Pulmonary artery endothelial cell (primary cell): Measurements from ENCODE around the gene OPCML. TPM values are rescaled to one million over a fixed set of nuclear protein-coding genes. Genes with fewer than 3 reads are reported as not detected.

ENCODE experiments used
- DNase-seq: peaks from one replicate; pipeline ENCODE4 v3.0.0-alpha.2; 2011; ENCODE audit warnings: low read depth, low spot score
- total RNA-seq: library from RNA; depleted of rRNA; stranded (reverse); fragments of >200 nt; gene quantifications from 2 replicates; pipeline ENCODE4 v1.2.3, GENCODE V29; 2014

The OPCML gene
- total RNA-seq, 1 donor from 2014 or later, result not detected

GRCh38 chr11:132639403-132639802 is 892.9 kb downstream of the OPCML start:
- DNase-seq, result no peak

GRCh38 chr11:132638423-132638822 is 893.9 kb downstream of the OPCML start:
- no peak for DNase-seq

GRCh38 chr11:132636523-132636922 is 895.8 kb downstream of the OPCML start:
- DNase-seq, result no peak

- DNase-seq, result no peak
These were observed 899.6 kb downstream of the OPCML start for GRCh38 chr11:132632641-132633124.

GRCh38 chr11:132631989-132632388 is 900.3 kb downstream of the OPCML start:
- DNase-seq, result no peak

GRCh38 chr11:132627981-132628380 is 904.3 kb downstream of the OPCML start:
- DNase-seq, result no peak

- DNase-seq, result no peak
These were observed 905.9 kb downstream of the OPCML start for GRCh38 chr11:132626446-132626845.

GRCh38 chr11:132623511-132623910 is 908.8 kb downstream of the OPCML start:
- DNase-seq, result no peak

GRCh38 chr11:132621976-132622580 is 910.2 kb downstream of the OPCML start:
- no peak for DNase-seq

- DNase-seq, result no peak
These were observed 911.9 kb downstream of the OPCML start for GRCh38 chr11:132620423-132620822.

GRCh38 chr11:132610791-132611190 is 921.5 kb downstream of the OPCML start:
- no peak for DNase-seq

- DNase-seq, result no peak
These were observed 922.1 kb downstream of the OPCML start for GRCh38 chr11:132610216-132610615.

- no peak for DNase-seq
These were observed 924.7 kb downstream of the OPCML start for GRCh38 chr11:132607575-132607974.

GRCh38 chr11:132605825-132606570 is 926.3 kb downstream of the OPCML start:
- DNase-seq, result no peak

- no peak for DNase-seq
These were observed 927.9 kb downstream of the OPCML start for GRCh38 chr11:132604431-132604830.

GRCh38 chr11:132601875-132602274 is 930.4 kb downstream of the OPCML start:
- DNase-seq, result no peak

- no peak for DNase-seq
These were observed 936.6 kb downstream of the OPCML start for GRCh38 chr11:132595711-132596134.

GRCh38 chr11:132595246-132595645 is 937.1 kb downstream of the OPCML start:
- DNase-seq, result no peak

GRCh38 chr11:132590986-132591385 is 941.3 kb downstream of the OPCML start:
- DNase-seq, result no peak

- no peak for DNase-seq
These were observed 941.7 kb downstream of the OPCML start for GRCh38 chr11:132590554-132590953.

- no peak for DNase-seq
These were observed 942.5 kb downstream of the OPCML start for GRCh38 chr11:132589791-132590190.

GRCh38 chr11:132588366-132588765 is 943.9 kb downstream of the OPCML start:
- DNase-seq, result no peak

GRCh38 chr11:132587716-132588115 is 944.6 kb downstream of the OPCML start:
- DNase-seq, result no peak
